ENCODE results near the gene KLF11. TPM values are rescaled to one million over a fixed set of nuclear protein-coding genes. Genes with fewer than 3 reads are reported as not detected.

Gene KLF11
- polyA plus RNA-seq, 2 of the 4 experiments (the other 2 are of a cell fraction), result 2.8 to 8.2 TPM

DNA sequence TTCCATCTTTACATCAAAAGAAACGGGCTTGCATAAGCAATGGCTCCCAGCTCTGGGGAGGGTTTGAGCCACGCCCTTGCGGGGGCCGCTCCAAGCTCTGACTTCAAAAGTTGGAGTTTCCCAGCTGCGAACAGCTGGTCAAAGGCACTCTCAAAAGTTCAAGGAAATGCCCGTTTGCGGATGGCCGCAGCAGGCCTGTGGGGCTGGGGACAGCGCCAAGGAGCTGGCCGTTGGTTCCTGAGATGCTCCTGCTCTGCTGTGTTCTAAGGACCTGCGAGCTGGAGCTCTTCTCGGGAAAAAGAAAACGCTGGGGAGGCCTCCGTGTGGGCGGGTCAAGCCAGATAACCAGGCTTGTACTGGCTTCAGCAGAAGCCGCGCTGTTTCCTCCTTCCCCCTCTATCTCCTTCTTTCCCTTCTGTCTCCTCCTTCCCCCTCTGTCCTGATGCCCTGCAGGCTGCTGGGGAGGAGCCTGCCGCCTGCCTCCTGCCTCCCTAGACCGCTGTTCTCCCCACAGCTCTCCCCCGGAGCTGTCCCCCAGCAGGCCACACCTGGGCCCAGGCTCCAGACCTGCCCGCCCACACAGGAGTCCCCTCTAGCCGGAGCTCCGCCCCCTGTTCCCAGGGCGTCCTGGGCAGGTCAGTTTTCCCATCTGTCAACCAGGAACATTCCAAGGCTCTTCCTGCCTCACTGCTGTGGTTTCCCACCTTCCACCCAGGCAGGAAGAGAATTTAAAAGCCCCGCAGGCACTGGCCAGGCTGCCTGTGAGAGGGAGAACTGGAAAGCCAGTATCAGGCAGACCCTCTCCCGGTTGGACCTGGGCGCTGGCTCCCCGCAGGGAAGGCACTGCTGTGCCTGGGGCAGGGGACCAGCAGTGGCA, 14.1 kb downstream of the KLF11 start:
- no peak for DNase-seq (ENCODE audit: low read depth in 1 of 2, low spot score in 1 of 2)
- 82% methylated on average over 27 of the region's 28 CpGs for WGBS (ENCODE audit: missing lambda C conversion rate)
- Histone ChIP-seq H3K4me1 (no peaks in the 10 kb centered on the region), H3K4me3 (no peak overlapping the region), H3K4me2 (no peak overlapping the region), H3K27ac (no peak overlapping the region), H3K9me3 (no peaks in the 10 kb centered on the region)
- ChIA-PET POLR2A (no interaction called here), CTCF (interaction anchor here (0.8 to 6.5 kb wide), 10 partner anchors 10 to 378 kb away, joined by 3 to 103 read pairs (median 8); partner anchors contain the start of gene TAF1B)
- TF ChIP-seq, protein P1, sequence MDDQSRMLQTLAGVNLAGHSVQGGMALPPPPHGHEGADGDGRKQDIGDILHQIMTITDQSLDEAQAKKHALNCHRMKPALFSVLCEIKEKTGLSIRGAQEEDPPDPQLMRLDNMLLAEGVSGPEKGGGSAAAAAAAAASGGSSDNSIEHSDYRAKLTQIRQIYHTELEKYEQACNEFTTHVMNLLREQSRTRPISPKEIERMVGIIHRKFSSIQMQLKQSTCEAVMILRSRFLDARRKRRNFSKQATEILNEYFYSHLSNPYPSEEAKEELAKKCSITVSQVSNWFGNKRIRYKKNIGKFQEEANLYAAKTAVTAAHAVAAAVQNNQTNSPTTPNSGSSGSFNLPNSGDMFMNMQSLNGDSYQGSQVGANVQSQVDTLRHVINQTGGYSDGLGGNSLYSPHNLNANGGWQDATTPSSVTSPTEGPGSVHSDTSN (IDR thresholded peaks at IDR 0.05), result no peak
- TF ChIP-seq HEYL (CRISPR knock-in tag; IDR thresholded peaks at IDR 0.05), result no peak
- TF ChIP-seq RAD21 (conservative IDR thresholded peaks at IDR 0.05 in 1 of 2, IDR thresholded peaks at IDR 0.05 in 1 of 2), result no peak
- TF ChIP-seq HOXA7 (CRISPR knock-in tag; IDR thresholded peaks at IDR 0.05), result no peak
- no peak for TF ChIP-seq NPAS2 (CRISPR knock-in tag; IDR thresholded peaks at IDR 0.05; ENCODE audit: borderline replicate concordance)
- no peak for TF ChIP-seq KDM1A (IDR thresholded peaks at IDR 0.05; ENCODE audit: low read depth)
- no peak for TF ChIP-seq HOXB5 (CRISPR knock-in tag; IDR thresholded peaks at IDR 0.05)
- TF ChIP-seq MYC (IDR thresholded peaks at IDR 0.05; ENCODE audit: borderline replicate concordance, low read length), result no peak
- no peak for TF ChIP-seq EHF (CRISPR knock-in tag; IDR thresholded peaks at IDR 0.05)
- peak in 1 of 2 experiments; percentile 16; a peak in 3 of 6 replicates for ATAC-seq
- FAIRE-seq, result no peak

DNA sequence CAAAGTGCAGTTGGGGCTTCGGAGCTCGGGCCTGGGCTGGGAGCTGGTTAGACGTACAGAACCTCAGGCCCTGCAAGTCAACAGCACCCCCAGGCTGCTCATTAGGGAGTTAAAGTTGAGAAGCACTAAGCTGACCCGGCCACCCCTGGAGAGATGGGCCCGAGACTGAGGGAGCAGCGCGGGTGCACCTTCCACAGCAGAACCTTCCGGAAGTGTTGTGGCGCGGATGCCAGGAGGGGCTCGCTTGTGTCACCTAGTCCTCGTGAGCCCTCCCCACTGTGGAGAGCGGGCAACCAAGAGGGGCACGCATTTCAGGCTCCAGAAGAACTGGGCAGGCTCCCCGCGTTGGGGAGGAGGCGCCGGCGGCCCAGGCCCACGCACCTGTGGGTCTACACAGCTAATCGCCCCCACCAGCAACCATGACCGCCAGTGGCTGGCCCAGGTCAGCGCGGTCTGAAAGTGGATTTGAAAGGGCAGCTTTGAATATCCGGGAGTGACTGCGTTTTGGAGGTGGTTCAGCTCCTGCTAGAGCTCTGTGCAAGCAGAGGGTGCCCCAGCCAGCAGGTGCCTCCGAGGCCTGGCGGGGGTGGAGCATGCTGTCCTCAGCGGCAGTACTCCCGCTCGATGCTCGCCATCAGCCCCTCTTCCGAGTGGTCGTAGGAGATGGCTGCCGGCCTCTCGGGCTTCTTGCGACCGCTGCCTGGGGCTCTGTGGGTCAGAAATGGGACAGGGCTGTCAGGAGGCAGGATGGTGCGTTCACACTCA, 15.1 kb downstream of the KLF11 start:
- Histone ChIP-seq H3K4me2 (no peak overlapping the region), H3K27ac (no peak overlapping the region), H3K9me3 (no peaks in the 10 kb centered on the region), H3K4me3 (no peak overlapping the region), H3K4me1 (no peaks in the 10 kb centered on the region)
- ATAC-seq (peak in 1 of 2 experiments; percentile 20; a peak in 2 of 6 replicates), FAIRE-seq (no peak), DNase-seq (ENCODE audit: low read depth in 1 of 2, low spot score in 1 of 2) (no peak)
- 87% methylated on average over 39 of the region's 39 CpGs for WGBS (ENCODE audit: missing lambda C conversion rate)
- TF ChIP-seq HOXA7 (CRISPR knock-in tag; IDR thresholded peaks at IDR 0.05) (no peak), HOXB13 (CRISPR knock-in tag; IDR thresholded peaks at IDR 0.05; ENCODE audit: low read depth) (no peak), KDM5A (IDR thresholded peaks at IDR 0.05) (no peak), MAFK (IDR thresholded peaks at IDR 0.05; ENCODE audit: partially characterized antibody) (no peak), CHD4 (IDR thresholded peaks at IDR 0.05; ENCODE audit: borderline replicate concordance) (no peak), EHF (CRISPR knock-in tag; IDR thresholded peaks at IDR 0.05) (no peak), JUN (IDR thresholded peaks at IDR 0.05) (no peak), EP300 (IDR thresholded peaks at IDR 0.05) (no peak), ESRRA (IDR thresholded peaks at IDR 0.05; ENCODE audit: borderline replicate concordance, low read length) (no peak), HEYL (CRISPR knock-in tag; IDR thresholded peaks at IDR 0.05) (no peak)
- ChIA-PET POLR2A (no interaction called here), CTCF (interaction anchor here (0.7 to 6.5 kb wide), 8 partner anchors 11 to 247 kb away, joined by 3 to 103 read pairs (median 6); partner anchors contain the start of gene TAF1B)

DNA sequence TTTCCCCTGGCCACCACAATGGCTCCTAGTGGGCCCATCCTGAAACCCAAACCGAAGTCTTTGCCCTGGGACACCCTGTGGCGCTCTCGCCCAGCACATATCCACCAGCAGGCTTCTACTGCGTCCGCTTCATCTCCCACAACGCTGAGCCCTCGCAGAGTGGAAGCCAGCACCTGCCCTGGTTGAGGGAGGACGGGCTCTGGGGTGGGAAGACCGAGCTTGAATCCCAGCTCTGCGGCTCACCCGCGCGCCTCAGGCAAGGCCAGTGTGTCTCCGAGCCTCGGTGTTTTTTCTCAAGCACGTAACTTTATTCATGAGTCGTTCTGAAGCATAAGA, 15.6 kb downstream of the KLF11 start:
- Histone ChIP-seq H3K27ac (no peak overlapping the region), H3K4me3 (no peak overlapping the region), H3K4me1 (no peaks in the 10 kb centered on the region), H3K9me3 (no peaks in the 10 kb centered on the region), H3K4me2 (no peak overlapping the region)
- 86% methylated on average over 17 of the region's 17 CpGs for WGBS (ENCODE audit: missing lambda C conversion rate)
- ATAC-seq (peak in 1 of 2 experiments; percentile 10; a peak in 1 of 6 replicates), DNase-seq (ENCODE audit: low read depth in 1 of 2, low spot score in 1 of 2) (no peak), FAIRE-seq (no peak)
- POLR2A ChIA-PET, result no interaction called here
- no peak for TF ChIP-seq POLR2AphosphoS2 (conservative IDR thresholded peaks at IDR 0.05; ENCODE audit: low read length)
- TF ChIP-seq RARB (CRISPR knock-in tag; IDR thresholded peaks at IDR 0.05), result no peak
- TF ChIP-seq HEYL (CRISPR knock-in tag; IDR thresholded peaks at IDR 0.05), result no peak
- TF ChIP-seq, protein P2, sequence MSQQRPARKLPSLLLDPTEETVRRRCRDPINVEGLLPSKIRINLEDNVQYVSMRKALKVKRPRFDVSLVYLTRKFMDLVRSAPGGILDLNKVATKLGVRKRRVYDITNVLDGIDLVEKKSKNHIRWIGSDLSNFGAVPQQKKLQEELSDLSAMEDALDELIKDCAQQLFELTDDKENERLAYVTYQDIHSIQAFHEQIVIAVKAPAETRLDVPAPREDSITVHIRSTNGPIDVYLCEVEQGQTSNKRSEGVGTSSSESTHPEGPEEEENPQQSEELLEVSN (IDR thresholded peaks at IDR 0.05; ENCODE audit: borderline replicate concordance, low read depth), result no peak
- TF ChIP-seq, protein P3, sequence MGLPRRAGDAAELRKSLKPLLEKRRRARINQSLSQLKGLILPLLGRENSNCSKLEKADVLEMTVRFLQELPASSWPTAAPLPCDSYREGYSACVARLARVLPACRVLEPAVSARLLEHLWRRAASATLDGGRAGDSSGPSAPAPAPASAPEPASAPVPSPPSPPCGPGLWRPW (IDR thresholded peaks at IDR 0.05), result no peak
- TF ChIP-seq CBX2 (IDR thresholded peaks at IDR 0.05; ENCODE audit: borderline replicate concordance, low read depth), result no peak
- no peak for TF ChIP-seq FOSB (CRISPR knock-in tag; IDR thresholded peaks at IDR 0.05)
- no peak for TF ChIP-seq HOXB5 (CRISPR knock-in tag; IDR thresholded peaks at IDR 0.05)
- TF ChIP-seq, protein P4, sequence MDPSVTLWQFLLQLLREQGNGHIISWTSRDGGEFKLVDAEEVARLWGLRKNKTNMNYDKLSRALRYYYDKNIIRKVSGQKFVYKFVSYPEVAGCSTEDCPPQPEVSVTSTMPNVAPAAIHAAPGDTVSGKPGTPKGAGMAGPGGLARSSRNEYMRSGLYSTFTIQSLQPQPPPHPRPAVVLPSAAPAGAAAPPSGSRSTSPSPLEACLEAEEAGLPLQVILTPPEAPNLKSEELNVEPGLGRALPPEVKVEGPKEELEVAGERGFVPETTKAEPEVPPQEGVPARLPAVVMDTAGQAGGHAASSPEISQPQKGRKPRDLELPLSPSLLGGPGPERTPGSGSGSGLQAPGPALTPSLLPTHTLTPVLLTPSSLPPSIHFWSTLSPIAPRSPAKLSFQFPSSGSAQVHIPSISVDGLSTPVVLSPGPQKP (IDR thresholded peaks at IDR 0.05; ENCODE audit: low read depth, low read length), result no peak
- TF ChIP-seq, protein P5, sequence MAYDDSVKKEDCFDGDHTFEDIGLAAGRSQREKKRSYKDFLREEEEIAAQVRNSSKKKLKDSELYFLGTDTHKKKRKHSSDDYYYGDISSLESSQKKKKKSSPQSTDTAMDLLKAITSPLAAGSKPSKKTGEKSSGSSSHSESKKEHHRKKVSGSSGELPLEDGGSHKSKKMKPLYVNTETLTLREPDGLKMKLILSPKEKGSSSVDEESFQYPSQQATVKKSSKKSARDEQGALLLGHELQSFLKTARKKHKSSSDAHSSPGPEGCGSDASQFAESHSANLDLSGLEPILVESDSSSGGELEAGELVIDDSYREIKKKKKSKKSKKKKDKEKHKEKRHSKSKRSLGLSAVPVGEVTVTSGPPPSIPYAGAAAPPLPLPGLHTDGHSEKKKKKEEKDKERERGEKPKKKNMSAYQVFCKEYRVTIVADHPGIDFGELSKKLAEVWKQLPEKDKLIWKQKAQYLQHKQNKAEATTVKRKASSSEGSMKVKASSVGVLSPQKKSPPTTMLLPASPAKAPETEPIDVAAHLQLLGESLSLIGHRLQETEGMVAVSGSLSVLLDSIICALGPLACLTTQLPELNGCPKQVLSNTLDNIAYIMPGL (CRISPR knock-in tag; IDR thresholded peaks at IDR 0.05; ENCODE audit: borderline replicate concordance), result no peak
- TF ChIP-seq KDM5A (IDR thresholded peaks at IDR 0.05), result no peak
- CTCF ChIA-PET, result interaction anchor here (1.5 to 6.5 kb wide), 7 partner anchors 11 to 216 kb away, joined by 4 to 103 read pairs (median 8); partner anchors contain the start of gene TAF1B
